ENCODE results near the gene AEBP2. TPM values are rescaled to one million over a fixed set of nuclear protein-coding genes. Genes with fewer than 3 reads are reported as not detected.

AEBP2 gene
- total and polyA plus RNA-seq, 2 of the 13 experiments (the other 11 are each of a cell fraction or from before 2014, with no cell fraction given): 9.2 to 17.9 TPM

- TF ChIP-seq, protein P1, sequence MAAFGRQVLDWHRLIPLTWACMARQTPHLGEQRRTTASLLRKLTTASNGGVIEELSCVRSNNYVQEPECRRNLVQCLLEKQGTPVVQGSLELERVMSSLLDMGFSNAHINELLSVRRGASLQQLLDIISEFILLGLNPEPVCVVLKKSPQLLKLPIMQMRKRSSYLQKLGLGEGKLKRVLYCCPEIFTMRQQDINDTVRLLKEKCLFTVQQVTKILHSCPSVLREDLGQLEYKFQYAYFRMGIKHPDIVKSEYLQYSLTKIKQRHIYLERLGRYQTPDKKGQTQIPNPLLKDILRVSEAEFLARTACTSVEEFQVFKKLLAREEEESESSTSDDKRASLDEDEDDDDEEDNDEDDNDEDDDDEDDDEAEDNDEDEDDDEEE (CRISPR knock-in tag; IDR thresholded peaks at IDR 0.05): peak; percentile 58
- TF ChIP-seq ZNF224 (CRISPR knock-in tag; IDR thresholded peaks at IDR 0.05) (0 out of 2 replicates have a peak, but pooled peaks have one; percentile 33), KDM6A (CRISPR knock-in tag; IDR thresholded peaks at IDR 0.05; ENCODE audit: low read depth) (no peak), RBM39 (IDR thresholded peaks at IDR 0.05; ENCODE audit: low read depth, low read length, poor library complexity, severe bottlenecking) (peak; percentile 23), MYPOP (CRISPR knock-in tag; IDR thresholded peaks at IDR 0.05) (peak; percentile 51; the same call in 1 of the 2 replicates), YY1 (IDR thresholded peaks at IDR 0.05; ENCODE audit: insufficient read depth, insufficient replicate concordance, low read depth, low read length) (peak; percentile 39), MEIS2 (CRISPR knock-in tag; IDR thresholded peaks at IDR 0.05) (0 out of 2 replicates have a peak, but pooled peaks have one; percentile 8), HES4 (CRISPR knock-in tag; IDR thresholded peaks at IDR 0.05; ENCODE audit: borderline replicate concordance) (peak; percentile 33; the same call in 1 of the 2 replicates), HOXA9 (CRISPR knock-in tag; IDR thresholded peaks at IDR 0.05; ENCODE audit: borderline replicate concordance) (0 out of 2 replicates have a peak, but pooled peaks have one; percentile 62), AGO2 (optimal IDR thresholded peaks at IDR 0.05; ENCODE audit: low read depth, low read length) (peak; percentile 61), NPAS2 (CRISPR knock-in tag; IDR thresholded peaks at IDR 0.05; ENCODE audit: borderline replicate concordance) (no peak)
- TF ChIP-seq, protein P2, sequence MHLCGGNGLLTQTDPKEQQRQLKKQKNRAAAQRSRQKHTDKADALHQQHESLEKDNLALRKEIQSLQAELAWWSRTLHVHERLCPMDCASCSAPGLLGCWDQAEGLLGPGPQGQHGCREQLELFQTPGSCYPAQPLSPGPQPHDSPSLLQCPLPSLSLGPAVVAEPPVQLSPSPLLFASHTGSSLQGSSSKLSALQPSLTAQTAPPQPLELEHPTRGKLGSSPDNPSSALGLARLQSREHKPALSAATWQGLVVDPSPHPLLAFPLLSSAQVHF (CRISPR knock-in tag; IDR thresholded peaks at IDR 0.05): peak; percentile 52; the same call in 1 of the 2 replicates
- TF ChIP-seq, protein P3, sequence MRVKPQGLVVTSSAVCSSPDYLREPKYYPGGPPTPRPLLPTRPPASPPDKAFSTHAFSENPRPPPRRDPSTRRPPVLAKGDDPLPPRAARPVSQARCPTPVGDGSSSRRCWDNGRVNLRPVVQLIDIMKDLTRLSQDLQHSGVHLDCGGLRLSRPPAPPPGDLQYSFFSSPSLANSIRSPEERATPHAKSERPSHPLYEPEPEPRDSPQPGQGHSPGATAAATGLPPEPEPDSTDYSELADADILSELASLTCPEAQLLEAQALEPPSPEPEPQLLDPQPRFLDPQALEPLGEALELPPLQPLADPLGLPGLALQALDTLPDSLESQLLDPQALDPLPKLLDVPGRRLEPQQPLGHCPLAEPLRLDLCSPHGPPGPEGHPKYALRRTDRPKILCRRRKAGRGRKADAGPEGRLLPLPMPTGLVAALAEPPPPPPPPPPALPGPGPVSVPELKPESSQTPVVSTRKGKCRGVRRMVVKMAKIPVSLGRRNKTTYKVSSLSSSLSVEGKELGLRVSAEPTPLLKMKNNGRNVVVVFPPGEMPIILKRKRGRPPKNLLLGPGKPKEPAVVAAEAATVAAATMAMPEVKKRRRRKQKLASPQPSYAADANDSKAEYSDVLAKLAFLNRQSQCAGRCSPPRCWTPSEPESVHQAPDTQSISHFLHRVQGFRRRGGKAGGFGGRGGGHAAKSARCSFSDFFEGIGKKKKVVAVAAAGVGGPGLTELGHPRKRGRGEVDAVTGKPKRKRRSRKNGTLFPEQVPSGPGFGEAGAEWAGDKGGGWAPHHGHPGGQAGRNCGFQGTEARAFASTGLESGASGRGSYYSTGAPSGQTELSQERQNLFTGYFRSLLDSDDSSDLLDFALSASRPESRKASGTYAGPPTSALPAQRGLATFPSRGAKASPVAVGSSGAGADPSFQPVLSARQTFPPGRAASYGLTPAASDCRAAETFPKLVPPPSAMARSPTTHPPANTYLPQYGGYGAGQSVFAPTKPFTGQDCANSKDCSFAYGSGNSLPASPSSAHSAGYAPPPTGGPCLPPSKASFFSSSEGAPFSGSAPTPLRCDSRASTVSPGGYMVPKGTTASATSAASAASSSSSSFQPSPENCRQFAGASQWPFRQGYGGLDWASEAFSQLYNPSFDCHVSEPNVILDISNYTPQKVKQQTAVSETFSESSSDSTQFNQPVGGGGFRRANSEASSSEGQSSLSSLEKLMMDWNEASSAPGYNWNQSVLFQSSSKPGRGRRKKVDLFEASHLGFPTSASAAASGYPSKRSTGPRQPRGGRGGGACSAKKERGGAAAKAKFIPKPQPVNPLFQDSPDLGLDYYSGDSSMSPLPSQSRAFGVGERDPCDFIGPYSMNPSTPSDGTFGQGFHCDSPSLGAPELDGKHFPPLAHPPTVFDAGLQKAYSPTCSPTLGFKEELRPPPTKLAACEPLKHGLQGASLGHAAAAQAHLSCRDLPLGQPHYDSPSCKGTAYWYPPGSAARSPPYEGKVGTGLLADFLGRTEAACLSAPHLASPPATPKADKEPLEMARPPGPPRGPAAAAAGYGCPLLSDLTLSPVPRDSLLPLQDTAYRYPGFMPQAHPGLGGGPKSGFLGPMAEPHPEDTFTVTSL (CRISPR knock-in tag; IDR thresholded peaks at IDR 0.05; ENCODE audit: borderline replicate concordance): no peak
- TF ChIP-seq, protein P4, sequence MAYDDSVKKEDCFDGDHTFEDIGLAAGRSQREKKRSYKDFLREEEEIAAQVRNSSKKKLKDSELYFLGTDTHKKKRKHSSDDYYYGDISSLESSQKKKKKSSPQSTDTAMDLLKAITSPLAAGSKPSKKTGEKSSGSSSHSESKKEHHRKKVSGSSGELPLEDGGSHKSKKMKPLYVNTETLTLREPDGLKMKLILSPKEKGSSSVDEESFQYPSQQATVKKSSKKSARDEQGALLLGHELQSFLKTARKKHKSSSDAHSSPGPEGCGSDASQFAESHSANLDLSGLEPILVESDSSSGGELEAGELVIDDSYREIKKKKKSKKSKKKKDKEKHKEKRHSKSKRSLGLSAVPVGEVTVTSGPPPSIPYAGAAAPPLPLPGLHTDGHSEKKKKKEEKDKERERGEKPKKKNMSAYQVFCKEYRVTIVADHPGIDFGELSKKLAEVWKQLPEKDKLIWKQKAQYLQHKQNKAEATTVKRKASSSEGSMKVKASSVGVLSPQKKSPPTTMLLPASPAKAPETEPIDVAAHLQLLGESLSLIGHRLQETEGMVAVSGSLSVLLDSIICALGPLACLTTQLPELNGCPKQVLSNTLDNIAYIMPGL (CRISPR knock-in tag; IDR thresholded peaks at IDR 0.05; ENCODE audit: borderline replicate concordance in 1 of 2, low read depth in 1 of 2): peak in 1 of 2 experiments; percentile 19; a peak in 2 of 4 replicates
These were observed 947 bp downstream of the AEBP2 start (continued) for GRCh38 chr12:19440019-19440858.
